DND-41 (cell line): ENCODE data around the gene ZIC5.

Source experiments
- CTCF ChIP-seq: IDR thresholded peaks from 2 replicates; pipeline ENCODE4 v1.5.1; 2012; ENCODE audit warnings: borderline replicate concordance, low read length, moderate library complexity, mild to moderate bottlenecking; ENCODE audit not compliant: poor library complexity, severe bottlenecking; ENCODE audit errors: extremely low read depth
- EZH2 ChIP-seq: IDR thresholded peaks from 3 replicates; pipeline ENCODE4 v1.6.1; 2012; ENCODE audit warnings: borderline replicate concordance, low read depth, mild to moderate bottlenecking, moderate library complexity, low read length, inconsistent platforms; ENCODE audit not compliant: severe bottlenecking

- no peak for TF ChIP-seq EZH2
- TF ChIP-seq CTCF: no peak
These were observed 10.6 kb upstream of the ZIC5 start for GRCh38 chr13:99982036-99982730.
